Keratinocyte (primary cell): ENCODE results near the gene NRSN2. TPM values are rescaled to one million over a fixed set of nuclear protein-coding genes. Genes with fewer than 3 reads are reported as not detected.

Experiments used
- DNase-seq: peaks from one replicate; pipeline ENCODE4 v3.0.0-alpha.2; 2011; ENCODE audit warnings: low read depth, missing footprints, low spot score
- FAIRE-seq: peaks from 2 replicates; lab custom pipeline; 2011; peaks lifted over from hg19 to GRCh38; lab: Jason Lieb, UNC
- H2AFZ ChIP-seq: 2 replicates; pipeline ENCODE4 v1.6.0; 2012; ENCODE audit warnings: low read length, control low read depth, inconsistent platforms; ENCODE audit not compliant: control insufficient read depth
- H3K27ac ChIP-seq: 2 replicates; pipeline ENCODE4 v1.5.1; 2011; ENCODE audit warnings: low read length; ENCODE audit not compliant: control insufficient read depth, insufficient read depth
- H3K27me3 ChIP-seq: 3 replicates; pipeline ENCODE4 v1.6.0; 2011; ENCODE audit warnings: low read length; ENCODE audit not compliant: control insufficient read depth, insufficient read depth; ENCODE audit errors: extremely low read depth
- H3K36me3 ChIP-seq, 2 experiments: 2 replicates in 1 of 2; 3 replicates in 1 of 2; pipeline ENCODE4 v1.5.1; 2011; ENCODE audit warnings: low read length in 2 of 2, mild to moderate bottlenecking in 1 of 2; ENCODE audit not compliant: control insufficient read depth in 2 of 2, insufficient read depth in 2 of 2; ENCODE audit errors: extremely low read depth in 1 of 2
- H3K4me1 ChIP-seq: 3 replicates; pipeline ENCODE4 v1.5.1; 2011; ENCODE audit warnings: low read length; ENCODE audit not compliant: control insufficient read depth, insufficient read depth; ENCODE audit errors: extremely low read depth
- H3K4me2 ChIP-seq: 3 replicates; pipeline ENCODE4 v1.6.0; 2011; ENCODE audit warnings: low read depth, low read length; ENCODE audit not compliant: control insufficient read depth, insufficient read depth; ENCODE audit errors: extremely low read depth
- H3K4me3 ChIP-seq, 3 experiments: fragments of 200-600 bp in 1 of 3; sonication (generic) in 1 of 3; 2 replicates in 2 of 3; 3 replicates in 1 of 3; pipeline ENCODE4 v1.5.1; 2011 to 2016; ENCODE audit warnings: low read length in 3 of 3, mild to moderate bottlenecking in 3 of 3, control low read depth in 2 of 3, inconsistent platforms in 1 of 3, low read depth in 1 of 3, mixed read lengths in 1 of 3, mixed run types in 1 of 3, moderate library complexity in 1 of 3; ENCODE audit not compliant: control insufficient read depth in 2 of 3, insufficient read depth in 2 of 3; ENCODE audit errors: extremely low read depth in 1 of 3
- H3K79me2 ChIP-seq: 2 replicates; pipeline ENCODE4 v1.6.0; 2012; ENCODE audit warnings: low read length; ENCODE audit not compliant: control insufficient read depth, insufficient read depth
- H3K9ac ChIP-seq: 3 replicates; pipeline ENCODE4 v1.6.0; 2011; ENCODE audit warnings: low read length; ENCODE audit not compliant: control insufficient read depth, insufficient read depth; ENCODE audit errors: extremely low read depth
- H3K9me1 ChIP-seq: 3 replicates; pipeline ENCODE4 v1.6.0; 2011; ENCODE audit warnings: low read length; ENCODE audit not compliant: control insufficient read depth, insufficient read depth; ENCODE audit errors: extremely low read depth
- H3K9me3 ChIP-seq: 2 replicates; pipeline ENCODE4 v1.5.1; 2012; ENCODE audit warnings: low read depth, low read length; ENCODE audit not compliant: control insufficient read depth
- H4K20me1 ChIP-seq: 3 replicates; pipeline ENCODE4 v1.6.0; 2011; ENCODE audit warnings: low read length; ENCODE audit not compliant: control insufficient read depth, insufficient read depth; ENCODE audit errors: extremely low read depth
- CTCF ChIP-seq, 3 experiments: IDR thresholded peaks in 1 of 3; conservative IDR thresholded peaks in 1 of 3; optimal IDR thresholded peaks in 1 of 3; 2 replicates in 2 of 3; 3 replicates in 1 of 3; pipeline versions ENCODE3 to v1.5.1; 2011; ENCODE audit warnings: low read length in 3 of 3, mild to moderate bottlenecking in 3 of 3, moderate library complexity in 2 of 3, control low read depth in 1 of 3, inconsistent platforms in 1 of 3; ENCODE audit not compliant: insufficient read depth in 2 of 3; ENCODE audit errors: extremely low read depth in 1 of 3
- EZH2 ChIP-seq: IDR thresholded peaks from one replicate; pipeline ENCODE4 v1.6.1; 2012; ENCODE audit warnings: inconsistent platforms, mild to moderate bottlenecking, low read length, moderate library complexity
- dilution Hi-C: fragments of 300-500 bp; cut with MboI; formaldehyde crosslinking; loops from one replicate; pipeline ENCODE4 v1.7.0; 2020; ENCODE audit warnings: low sequenced_read_pairs; ENCODE audit not compliant: extremely low pct_ligation_motif_present
- polyA plus RNA-seq, 5 experiments: library from polyadenylated mRNA; depleted of rRNA in 3 of 5; stranded (reverse) in 3 of 5; stranded (forward) in 1 of 5; unstranded in 1 of 5; fragments of >200 nt; gene quantifications; 1 replicate in 1 of 5; 2 replicates in 3 of 5; 3 replicates in 1 of 5; pipeline versions ENCODE4 v1.2.1 to v1.2.3, GENCODE V29; 2011 to 2012; ENCODE audit warnings: missing spikeins in 2 of 5, low read depth in 1 of 5, low replicate concordance in 1 of 5

Gene NRSN2
- polyA plus RNA-seq, 1 donor (not counting 4 experiments of a cell fraction or from before 2014, with no cell fraction given), result 10.4 TPM

GRCh38 chr20:368915-369314 lies 22.0 kb downstream of the NRSN2 start:
- TF ChIP-seq EZH2, result no peak
- no peak overlapping the region for H3K4me2 ChIP-seq
- H3K79me2 ChIP-seq, result no peaks in the 10 kb centered on the region
- H3K36me3 ChIP-seq, result no peaks in the 10 kb centered on the region
- H3K9me3 ChIP-seq, result no peaks in the 10 kb centered on the region
- no peak overlapping the region for H2AFZ ChIP-seq
- no peak for FAIRE-seq
- no peak overlapping the region for H3K27ac ChIP-seq
- H4K20me1 ChIP-seq, result no peaks in the 10 kb centered on the region
- H3K9me1 ChIP-seq, result no peaks in the 10 kb centered on the region
- H3K4me1 ChIP-seq, result peaks cover 56% of the 10 kb centered on the region
- H3K4me3 ChIP-seq, result no peak overlapping the region
- no peak for DNase-seq
- H3K27me3 ChIP-seq, result no peaks in the 10 kb centered on the region
- dilution Hi-C loops, result no loop called here
- H3K9ac ChIP-seq, result no peak overlapping the region

DNA sequence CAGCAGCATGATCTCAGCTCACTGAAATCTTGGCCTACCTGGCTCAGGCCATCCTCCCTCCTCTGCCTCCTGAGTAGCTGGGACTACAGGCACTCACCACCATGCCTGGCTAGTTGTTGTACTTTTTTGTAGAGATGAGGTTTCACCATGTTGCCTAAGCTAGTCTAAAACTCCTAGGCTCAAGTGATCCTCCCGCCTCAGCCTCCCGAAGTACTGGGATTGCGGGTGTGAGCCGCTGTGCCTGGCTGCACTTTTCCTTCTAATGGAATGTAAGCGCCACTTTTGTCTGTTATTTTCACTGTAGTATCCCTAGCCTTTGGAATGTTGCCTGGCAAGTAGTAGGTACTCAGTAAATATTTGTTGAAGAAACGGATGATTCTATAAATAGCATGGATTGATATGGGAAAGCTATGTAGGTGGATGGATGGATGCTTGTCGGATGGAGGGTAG lies 23.3 kb downstream of the NRSN2 start:
- Histone ChIP-seq H3K4me3 (no peak overlapping the region), H2AFZ (no peak overlapping the region), H3K9me1 (no peaks in the 10 kb centered on the region), H3K4me2 (no peak overlapping the region), H4K20me1 (no peaks in the 10 kb centered on the region), H3K36me3 (no peaks in the 10 kb centered on the region), H3K9ac (no peak overlapping the region), H3K27me3 (no peaks in the 10 kb centered on the region), H3K27ac (no peak overlapping the region), H3K9me3 (no peaks in the 10 kb centered on the region), H3K4me1 (peaks cover 44% of the 10 kb centered on the region), H3K79me2 (no peaks in the 10 kb centered on the region)
- dilution Hi-C loops, result no loop called here
- DNase-seq (no peak), FAIRE-seq (no peak)
- TF ChIP-seq CTCF (optimal IDR thresholded peaks at IDR 0.05 in 1 of 3, IDR thresholded peaks at IDR 0.05 in 1 of 3, conservative IDR thresholded peaks at IDR 0.05 in 1 of 3; ENCODE audit: extremely low read depth in 1 of 3, insufficient read depth in 2 of 3, low read length in 3 of 3) (no peak), EZH2 (no peak)
